GM19099 (cell line): ENCODE data around the gene PTPRN2.

Source experiments
- POLR2A ChIP-seq: IDR thresholded peaks from 3 replicates; pipeline ENCODE4 v1.6.1; 2011; ENCODE audit warnings: low read depth; ENCODE audit not compliant: insufficient read length; ENCODE audit errors: extremely low read depth

Gene PTPRN2

DNA sequence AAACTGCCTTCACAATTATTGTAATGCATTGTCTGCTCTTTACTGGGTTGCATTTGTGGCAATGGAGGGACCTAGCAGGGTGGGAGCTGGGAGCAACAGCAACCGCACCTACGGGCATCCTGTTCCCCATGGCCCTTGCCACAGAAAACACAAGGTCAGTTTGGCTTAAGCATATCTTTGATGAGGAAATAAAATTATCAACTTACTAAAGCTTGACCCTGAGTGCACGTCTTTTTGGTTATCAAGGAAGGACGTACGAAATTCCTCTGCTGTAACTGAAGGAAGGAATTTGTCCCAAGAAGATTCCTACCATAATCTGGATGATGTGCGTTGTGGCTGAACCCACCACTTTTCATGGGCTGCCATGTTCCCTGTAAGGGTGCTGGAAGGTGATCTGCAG, 19.9 kb upstream of the PTPRN2 start:
- no peak for TF ChIP-seq POLR2A

DNA sequence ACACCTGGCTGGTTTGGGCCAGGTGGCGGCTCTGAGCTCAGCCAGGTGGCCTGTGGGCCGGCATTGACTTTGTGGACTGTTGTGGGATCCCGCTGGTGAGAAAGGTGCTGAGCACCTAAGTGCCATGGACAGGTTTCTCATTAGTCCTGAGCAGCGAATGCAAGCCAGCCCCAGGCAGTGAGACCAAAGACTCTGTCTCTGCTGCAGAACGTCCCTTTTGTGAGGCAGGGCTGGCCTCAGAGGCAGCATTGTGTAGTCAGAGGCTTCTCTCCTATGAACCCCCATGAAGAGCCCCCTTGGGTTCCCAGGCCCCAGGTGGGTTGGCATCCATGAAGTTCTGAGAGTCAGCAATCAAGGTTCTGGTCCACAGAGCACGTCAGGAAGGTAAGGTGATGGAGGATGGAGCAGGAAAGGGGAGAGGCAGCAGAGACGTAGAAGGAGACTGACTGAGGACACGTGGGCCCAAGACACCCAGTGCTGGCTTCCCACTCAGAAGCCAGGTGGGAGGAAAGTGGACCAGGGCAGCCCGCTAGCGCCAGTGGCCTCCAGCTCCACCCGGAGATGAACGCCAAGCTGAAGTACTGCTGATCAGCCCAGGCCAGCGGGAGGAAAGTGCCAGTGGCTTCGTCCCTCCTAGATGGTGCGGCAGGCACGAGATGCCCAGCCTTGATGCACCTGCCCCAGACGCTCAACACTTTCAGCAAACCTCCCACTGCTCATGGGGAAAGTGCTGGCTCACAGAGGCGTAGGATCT, 19.2 kb upstream of the PTPRN2 start:
- TF ChIP-seq POLR2A = no peak

DNA sequence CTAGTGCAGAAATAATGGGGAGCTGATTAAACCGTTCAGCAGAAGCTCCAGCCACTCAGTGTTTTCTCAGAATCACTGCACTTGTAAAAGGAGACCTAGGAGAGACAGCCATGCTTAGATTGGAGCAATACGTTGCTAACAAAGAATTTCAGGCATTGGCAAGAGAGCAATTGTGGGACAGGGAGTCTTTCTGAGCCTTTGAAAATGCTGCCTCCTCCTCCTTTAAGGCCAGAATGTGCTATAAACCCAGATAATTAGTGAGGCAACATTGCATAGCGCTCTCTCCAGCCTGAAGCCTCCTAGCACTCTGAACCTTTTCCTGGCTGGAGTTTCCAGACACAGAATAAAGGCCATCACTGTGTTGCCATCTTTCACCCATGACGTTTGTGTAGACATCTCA, 18.5 kb upstream of the PTPRN2 start:
- no peak for TF ChIP-seq POLR2A

DNA sequence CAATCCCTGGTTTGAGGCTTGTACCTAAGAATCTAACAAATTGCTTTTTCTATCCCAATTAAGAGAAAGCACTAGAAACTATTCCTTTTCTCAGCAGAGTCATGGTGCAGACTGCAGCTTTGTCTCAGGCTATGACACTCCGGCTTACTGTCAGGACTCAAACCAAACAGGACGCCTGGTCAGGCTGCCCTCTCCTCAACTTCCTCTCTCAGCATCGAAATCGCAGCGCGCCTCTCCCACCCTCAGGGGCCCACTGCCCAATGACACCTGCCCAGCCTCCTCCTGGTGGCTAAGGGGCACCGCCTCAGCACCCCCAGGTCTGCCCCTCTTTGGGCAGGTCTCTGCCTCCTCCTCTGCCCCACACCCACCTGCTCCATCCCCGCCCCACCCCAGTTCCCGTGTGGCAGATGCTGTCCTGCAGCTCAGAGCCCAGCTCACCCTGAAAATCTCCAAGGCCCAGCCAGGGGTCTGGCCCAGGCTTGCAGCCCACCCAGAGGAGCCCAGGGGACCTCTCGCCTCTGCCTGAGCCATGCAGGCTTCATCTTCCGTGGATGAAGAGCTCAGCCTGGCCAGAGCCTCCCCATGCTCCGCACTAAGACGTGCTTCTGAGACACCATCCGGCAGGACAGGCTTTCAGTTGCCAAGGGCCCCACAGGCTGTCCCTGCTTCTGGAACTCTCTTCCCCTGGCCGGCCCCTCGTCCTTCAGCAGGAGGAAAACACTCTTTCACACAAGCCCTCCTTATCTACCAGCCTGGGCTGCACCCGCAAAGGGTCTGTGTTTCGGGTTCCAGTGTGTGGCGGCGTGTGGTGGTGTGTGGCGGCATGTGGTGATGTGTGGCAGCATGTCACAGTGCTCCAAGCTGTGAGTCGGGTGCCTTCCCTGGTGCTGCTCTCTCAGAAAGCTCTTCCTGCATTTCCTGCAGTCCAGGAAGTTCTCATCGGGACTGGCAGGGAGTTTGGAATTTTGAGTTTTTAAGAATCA, 16.4 kb upstream of the PTPRN2 start:
- no peak for TF ChIP-seq POLR2A

DNA sequence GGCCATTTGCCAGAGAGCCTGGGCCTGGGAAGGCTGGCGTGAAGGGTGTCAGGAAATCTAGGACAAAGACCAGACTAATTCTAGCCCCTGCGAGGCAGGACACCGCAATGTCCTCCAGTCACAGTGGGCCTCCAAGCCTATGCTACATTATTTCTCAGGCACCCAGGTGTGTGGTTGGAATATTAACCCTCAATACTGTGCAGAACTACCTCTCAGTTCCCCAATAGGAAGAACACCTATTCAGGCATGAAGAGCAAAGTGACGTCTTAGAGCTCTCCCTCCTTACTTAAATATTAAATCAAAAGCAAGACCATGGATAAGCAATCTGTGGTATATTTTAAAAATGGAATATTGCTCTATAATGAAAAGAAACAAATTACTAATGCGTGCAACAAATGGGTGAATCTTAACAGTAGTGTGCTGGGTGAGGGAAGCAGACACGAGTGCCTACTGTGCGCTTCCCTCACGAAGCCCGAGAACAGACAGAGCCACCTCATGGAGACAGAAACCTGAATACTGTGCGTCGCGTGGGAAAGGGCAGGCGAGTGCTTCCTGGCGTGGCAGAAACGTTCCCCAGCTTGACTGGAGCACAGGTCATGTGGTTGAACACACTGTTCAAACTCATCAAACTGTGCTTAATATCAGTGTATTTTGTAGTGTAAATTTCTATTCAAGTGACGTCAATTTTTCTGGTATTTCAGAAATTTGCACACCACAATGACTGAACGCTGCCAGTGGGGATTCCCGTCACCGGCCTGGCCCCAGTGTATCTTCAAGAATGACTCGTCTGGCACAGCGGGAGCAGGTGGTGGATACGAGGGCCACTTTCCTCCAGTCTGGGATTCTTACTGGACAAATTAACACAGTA, 15.5 kb upstream of the PTPRN2 start:
- TF ChIP-seq POLR2A = no peak

DNA sequence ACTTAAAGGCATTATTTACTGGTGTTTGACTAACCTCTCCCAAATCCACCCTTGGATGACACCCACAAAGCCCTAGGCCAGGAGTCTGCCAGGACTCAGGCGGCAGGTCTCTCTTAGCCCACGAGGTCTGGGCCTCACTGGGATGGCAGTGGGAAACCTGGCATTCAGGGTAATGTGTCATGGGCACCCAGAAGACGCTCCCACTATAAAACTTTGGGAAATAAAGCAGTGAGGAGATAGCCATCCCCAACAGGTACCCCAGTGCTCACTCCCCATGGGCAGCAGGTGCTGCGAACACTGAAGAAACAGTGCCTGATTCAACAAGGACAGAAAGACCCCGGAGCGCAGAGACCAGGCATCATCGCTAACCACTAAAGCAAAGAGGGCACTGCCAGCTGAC, 14.4 kb upstream of the PTPRN2 start:
- TF ChIP-seq POLR2A = no peak

DNA sequence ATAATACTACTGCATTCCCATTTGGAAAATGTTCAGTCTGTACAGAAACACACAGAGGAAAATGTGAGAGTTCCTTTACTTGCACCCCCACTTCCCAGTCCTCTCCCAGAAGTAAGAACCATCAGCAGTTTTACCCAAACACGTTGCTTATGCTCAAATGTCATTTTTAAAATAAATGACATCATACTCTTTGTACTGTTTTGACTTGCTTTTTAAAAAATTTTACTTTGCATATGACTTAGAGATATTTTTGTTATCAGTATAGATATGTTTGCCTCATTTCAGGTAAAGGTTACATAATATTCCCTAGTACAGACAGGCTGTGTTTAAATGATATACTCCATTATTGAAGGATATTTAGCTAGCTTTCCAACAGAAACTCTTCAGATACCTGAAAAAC, 13.5 kb upstream of the PTPRN2 start:
- no peak for TF ChIP-seq POLR2A

DNA sequence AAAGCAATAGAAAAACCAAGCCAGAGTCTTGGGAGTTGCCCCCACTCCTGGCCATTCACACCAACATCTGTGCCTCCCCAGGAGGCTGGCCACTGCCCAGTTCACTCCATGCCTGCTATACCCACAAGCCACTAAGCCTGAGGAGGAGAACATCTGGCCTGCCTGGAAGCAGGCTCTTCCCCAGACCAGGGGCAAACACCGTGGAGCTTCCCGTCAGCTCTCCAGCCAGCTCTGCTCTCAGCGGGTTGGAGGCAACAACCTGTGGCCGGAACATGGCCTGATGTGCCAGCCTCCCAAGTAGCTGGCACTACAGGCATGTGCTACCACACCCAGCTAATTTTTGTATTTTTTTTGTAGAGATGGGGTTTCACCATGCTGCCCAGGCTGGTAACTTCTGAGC, 9.1 kb upstream of the PTPRN2 start:
- TF ChIP-seq POLR2A = no peak

DNA sequence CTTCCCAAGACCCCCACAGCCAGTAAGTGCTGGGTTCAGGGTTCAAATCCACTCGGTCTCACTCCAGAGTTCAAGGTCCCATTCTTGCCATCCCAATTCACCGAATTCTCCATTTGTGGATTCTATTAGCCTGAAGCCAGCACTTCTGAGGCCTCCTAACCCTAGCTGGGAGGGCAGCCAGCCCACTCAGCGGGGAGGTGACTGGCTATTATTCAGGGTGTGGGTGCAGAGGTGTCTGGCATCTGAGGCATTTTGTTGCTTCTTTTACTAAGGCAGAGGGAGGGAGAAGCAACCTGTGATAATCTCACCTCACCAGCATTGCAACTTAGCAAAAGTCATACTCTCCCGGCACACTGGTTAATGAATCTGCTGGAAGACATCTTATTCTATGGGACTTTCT, 8.7 kb upstream of the PTPRN2 start:
- no peak for TF ChIP-seq POLR2A

DNA sequence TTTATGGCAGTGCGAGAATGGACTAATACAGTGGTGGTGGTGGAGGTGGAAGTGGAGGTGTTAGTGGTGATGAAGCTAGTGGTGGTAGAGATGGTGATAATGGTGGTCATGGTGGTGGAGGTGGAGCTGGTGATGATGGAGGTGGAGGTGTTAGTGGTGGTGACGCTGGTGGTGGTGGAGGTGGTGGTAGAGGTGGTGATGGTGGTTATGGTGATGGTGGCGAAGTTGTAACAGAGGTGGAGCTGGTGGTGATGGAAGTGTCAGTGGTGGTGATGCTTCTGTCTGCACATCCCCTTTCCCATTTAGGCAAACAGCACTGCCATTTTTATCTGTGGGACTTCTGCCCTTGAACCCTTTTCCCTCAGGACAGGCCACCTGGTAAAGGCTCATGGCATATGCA, 7.4 kb upstream of the PTPRN2 start:
- no peak for TF ChIP-seq POLR2A

DNA sequence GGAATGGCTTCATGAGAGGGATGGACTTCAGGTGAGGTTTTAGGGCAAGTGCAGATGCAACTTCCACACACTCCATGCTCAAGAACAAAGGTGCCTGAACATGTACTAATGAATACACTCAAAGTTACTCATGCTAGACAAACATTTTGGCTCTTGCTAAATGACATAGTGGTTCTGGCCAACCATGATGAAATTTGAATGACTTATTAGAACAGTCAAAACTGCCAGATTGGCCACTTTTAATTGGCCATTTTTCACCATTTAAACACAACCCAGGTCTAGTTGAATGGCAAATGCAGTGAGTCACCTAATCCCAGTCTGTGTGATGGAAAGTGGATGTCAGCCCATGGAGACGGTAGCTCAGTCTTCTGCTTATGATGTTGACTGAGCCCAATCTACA, 4.9 kb upstream of the PTPRN2 start:
- TF ChIP-seq POLR2A = no peak

DNA sequence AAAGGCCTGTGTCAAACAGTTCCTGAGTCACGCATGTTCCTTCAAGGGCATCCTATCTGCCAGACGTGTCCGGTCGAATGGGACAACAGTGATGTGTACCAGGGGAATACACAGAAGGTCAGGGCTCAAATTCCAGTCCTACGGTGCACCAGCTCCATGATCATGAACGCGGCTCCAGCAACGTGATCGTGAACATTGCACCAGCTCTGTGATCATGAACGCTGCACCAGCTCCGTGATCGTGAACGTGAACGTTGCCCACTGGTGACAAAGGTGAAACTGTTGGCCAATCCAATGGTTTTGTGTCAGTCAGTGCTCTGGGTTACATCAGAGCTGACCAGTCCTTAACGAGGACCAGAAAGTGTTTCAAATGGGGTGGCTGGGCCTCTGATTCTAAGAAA, 4.3 kb upstream of the PTPRN2 start:
- no peak for TF ChIP-seq POLR2A

DNA sequence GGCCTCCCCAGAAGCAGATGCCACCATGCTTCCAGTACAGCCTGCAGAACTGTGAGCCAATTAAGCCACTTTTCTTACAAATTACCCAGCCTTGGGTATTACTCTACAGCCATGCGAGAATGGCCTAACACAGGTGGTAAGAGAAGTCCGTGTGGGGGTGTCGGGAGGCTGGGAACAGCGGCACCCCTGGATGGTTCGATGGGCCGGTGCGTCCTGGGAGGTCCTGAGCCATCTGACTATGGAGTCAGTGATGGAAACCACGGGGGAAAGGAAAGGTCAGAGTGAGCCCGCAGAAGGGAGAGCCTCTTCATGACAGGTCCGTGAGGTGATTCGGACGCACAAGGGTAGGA, 2.5 kb upstream of the PTPRN2 start:
- TF ChIP-seq POLR2A = no peak

DNA sequence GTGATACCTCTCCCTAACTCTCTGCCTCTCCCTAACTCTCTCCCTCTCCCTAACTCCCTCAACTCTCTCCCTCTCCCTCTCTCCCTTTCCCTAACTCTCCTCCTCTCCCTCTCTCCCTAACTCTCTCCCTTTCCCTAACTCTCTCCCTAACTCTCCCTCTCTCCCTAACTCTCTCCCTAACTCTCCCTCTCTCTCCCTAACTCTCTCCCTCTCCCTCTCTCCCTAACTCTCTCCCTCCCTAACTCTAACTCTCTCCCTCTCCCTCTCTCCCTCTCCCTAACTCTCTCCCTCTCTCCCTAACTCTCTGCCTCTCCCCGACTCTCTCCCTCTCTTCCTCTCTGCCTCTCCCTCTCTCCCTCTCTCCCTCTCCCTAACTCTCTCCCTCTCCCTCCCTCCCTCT, 2.0 kb upstream of the PTPRN2 start:
- TF ChIP-seq POLR2A = no peak

DNA sequence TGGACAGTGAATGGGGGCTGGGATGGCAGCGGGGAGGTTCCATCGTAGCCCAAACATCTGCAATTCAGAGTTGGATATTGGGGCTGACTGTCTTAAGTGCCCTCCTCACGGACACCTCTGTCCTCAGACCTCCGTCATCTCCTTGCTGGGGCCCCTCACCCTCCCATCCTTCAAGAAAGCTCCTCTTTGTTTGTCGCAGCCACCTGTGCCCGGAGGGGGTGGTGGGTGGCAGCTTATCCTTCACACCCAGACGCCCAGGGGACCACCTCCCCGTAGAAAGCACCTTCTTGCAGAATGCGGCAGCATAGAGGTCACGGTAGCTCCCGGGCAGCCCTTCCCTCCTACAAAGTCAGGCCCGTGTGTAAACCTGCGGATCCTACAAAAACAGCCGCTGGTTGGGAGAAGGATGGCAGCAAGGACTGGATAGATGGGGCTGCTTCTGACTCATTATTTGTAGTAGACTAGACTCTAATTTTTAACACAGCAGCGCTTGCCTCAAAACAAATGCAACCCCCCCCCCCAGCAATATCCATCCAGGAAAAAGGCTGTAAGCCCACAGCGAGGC, 1.3 kb upstream of the PTPRN2 start:
- no peak for TF ChIP-seq POLR2A

DNA sequence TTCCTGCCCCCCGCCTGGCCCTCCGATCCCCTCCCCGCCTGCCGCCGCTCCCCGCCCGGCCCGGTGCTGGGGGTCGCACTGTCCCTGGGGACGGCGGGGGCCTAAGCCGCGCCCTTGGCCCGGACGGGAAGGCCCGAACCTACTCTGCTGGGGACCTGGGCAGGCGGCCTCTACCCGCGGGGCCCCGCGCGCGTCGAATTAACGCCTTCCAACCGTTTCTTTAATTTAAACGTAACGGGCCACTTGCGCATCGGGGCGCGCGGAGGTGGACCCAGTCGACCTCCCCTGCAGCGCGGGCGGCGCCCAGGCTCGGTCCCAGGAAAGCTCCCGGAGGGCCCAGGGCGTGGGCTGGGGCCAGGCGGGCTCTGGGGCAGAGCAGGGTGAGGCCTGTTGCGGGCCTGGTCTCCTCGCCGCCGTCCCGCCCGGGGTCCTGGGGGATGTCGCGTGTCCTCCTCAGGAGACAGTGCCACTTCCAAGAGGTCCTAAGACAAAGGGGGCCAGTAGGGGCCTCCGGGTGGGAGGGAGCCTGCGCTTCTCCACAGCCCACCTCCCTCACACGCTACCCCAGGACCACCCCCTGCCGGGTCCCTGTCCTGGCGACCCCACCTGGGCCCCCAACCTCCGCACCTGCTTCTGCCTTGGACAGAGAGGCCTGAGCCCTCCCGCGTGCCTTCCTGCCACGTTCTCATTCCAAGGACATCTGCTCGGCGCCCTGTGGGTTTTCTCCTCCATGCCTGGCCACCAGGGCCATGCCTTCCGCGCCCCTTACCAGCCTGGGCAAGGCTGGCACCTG, 658 bp upstream of the PTPRN2 start:
- TF ChIP-seq POLR2A = no peak
